Measurements from ENCODE around the gene HS3ST2. TPM values are rescaled to one million over a fixed set of nuclear protein-coding genes. Genes with fewer than 3 reads are reported as not detected.
"Not testable (repeated sequence)": the region's sequence is repeated elsewhere in the genome, so short reads cannot be mapped to it uniquely, and the experiment has no call there.

HS3ST2 gene
- total RNA-seq, 2 donors from 2014 or later: not detected

DNA sequence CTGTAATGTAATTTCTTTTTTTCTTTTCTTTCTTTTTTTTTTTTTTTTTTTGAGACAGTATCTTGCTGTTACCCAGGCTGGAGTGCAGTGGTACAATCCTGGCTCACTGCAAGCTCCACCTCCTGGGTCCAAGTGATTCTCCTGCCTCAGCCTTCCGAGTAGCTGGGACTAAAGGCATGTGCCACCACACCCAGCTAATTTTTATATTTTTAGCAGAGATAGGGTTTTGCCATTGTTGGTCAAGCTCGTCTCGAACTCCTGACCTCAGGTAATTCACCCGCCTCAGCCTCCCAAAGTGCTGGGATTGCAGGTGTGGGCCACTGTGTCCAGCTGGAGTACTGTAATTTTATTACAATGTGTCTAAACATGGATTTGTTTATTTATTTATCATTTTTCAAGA, 28.1 kb downstream of the HS3ST2 start:
- not testable (repeated sequence) for ATAC-seq; H3K27ac Mint-ChIP-seq; H3K4me1 Mint-ChIP-seq (ENCODE audit: low read depth in 2 of 2); H3K9me3 Mint-ChIP-seq; DNase-seq (ENCODE audit: low spot score); H3K4me3 Mint-ChIP-seq; H3K36me3 Mint-ChIP-seq
- H3K27me3 Mint-ChIP-seq: peaks cover 19 to 34% of the 10 kb centered on the region in 2 donors

DNA sequence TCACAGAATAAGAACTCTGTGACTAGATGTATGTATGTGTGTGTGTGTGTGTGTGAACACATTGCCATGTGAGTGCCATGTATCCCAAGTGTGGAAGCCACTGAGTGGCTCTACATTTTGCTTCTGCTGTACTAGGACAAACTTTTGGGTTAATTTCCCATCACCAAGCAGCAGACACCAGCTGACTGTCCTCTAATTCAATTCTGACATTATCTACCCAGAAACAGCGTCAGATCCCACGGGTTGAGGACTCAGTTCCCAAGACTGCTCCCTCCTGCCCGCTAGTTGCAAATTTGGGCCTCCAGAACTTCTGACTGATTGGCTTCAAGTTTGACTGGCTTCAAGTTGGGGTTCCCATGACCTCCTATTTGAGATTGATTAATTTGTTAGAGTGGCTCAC, 29.2 kb downstream of the HS3ST2 start:
- no peak overlapping the region for H3K27ac Mint-ChIP-seq
- H3K27me3 Mint-ChIP-seq: peaks cover 23 to 43% of the 10 kb centered on the region in 2 donors
- no peak for ATAC-seq
- H3K4me3 Mint-ChIP-seq: no peak overlapping the region
- no peaks in the 10 kb centered on the region for H3K4me1 Mint-ChIP-seq (ENCODE audit: low read depth in 2 of 2)
- no peaks in the 10 kb centered on the region for H3K9me3 Mint-ChIP-seq
- DNase-seq (ENCODE audit: low spot score): no peak
- H3K36me3 Mint-ChIP-seq: no peaks in the 10 kb centered on the region

DNA sequence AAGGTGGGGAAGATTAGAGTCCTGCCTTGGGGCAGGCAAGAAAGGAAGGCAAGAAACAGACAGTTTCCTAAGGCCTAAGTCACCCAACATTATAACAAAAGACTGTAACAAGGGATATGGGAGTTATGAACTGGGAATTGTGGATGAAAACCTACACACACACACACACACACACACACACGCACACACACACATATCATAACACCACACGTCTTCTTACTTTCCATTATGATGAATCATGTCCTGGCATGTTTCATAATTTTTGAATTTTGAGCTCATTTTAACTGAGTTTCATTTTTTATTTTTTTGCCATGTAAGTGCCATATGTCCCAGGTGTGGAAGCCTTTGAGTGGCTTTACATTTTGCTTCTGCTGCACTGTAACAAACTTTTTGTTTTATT, 29.9 kb downstream of the HS3ST2 start:
- Mint-ChIP-seq H3K27me3 (peaks cover 23 to 43% of the 10 kb centered on the region in 2 donors), H3K4me1 (ENCODE audit: low read depth in 2 of 2) (no peaks in the 10 kb centered on the region), H3K4me3 (no peak overlapping the region), H3K9me3 (no peaks in the 10 kb centered on the region), H3K27ac (no peak overlapping the region), H3K36me3 (no peaks in the 10 kb centered on the region)
- ATAC-seq (no peak), DNase-seq (ENCODE audit: low spot score) (no peak)

- ATAC-seq (no peak), DNase-seq (ENCODE audit: low spot score) (no peak)
- H3K9me3 Mint-ChIP-seq: no peaks in the 10 kb centered on the region
- no peaks in the 10 kb centered on the region for H3K36me3 Mint-ChIP-seq
- no peak overlapping the region for H3K27ac Mint-ChIP-seq
- H3K4me3 Mint-ChIP-seq: no peak overlapping the region
- peaks cover 25 to 43% of the 10 kb centered on the region in 2 donors for H3K27me3 Mint-ChIP-seq
- no peaks in the 10 kb centered on the region for H3K4me1 Mint-ChIP-seq (ENCODE audit: low read depth in 2 of 2)
Measured at GRCh38 chr16:22844416-22844815, 30.5 kb downstream of the HS3ST2 start.

- peaks cover 23 to 33% of the 10 kb centered on the region in 2 donors for H3K27me3 Mint-ChIP-seq
- no peak overlapping the region for H3K27ac Mint-ChIP-seq
- H3K9me3 Mint-ChIP-seq: no peaks in the 10 kb centered on the region
- no peak for ATAC-seq
- H3K36me3 Mint-ChIP-seq: no peaks in the 10 kb centered on the region
- no peak for DNase-seq (ENCODE audit: low spot score)
- no peak overlapping the region for H3K4me3 Mint-ChIP-seq
- no peaks in the 10 kb centered on the region for H3K4me1 Mint-ChIP-seq (ENCODE audit: low read depth in 2 of 2)
Measured at GRCh38 chr16:22847100-22847499, 33.1 kb downstream of the HS3ST2 start.

GRCh38 chr16:22847690-22848089, 33.7 kb downstream of the HS3ST2 start:
- Mint-ChIP-seq H3K27ac (no peak overlapping the region), H3K9me3 (no peaks in the 10 kb centered on the region), H3K4me1 (ENCODE audit: low read depth in 2 of 2) (no peaks in the 10 kb centered on the region)

DNA sequence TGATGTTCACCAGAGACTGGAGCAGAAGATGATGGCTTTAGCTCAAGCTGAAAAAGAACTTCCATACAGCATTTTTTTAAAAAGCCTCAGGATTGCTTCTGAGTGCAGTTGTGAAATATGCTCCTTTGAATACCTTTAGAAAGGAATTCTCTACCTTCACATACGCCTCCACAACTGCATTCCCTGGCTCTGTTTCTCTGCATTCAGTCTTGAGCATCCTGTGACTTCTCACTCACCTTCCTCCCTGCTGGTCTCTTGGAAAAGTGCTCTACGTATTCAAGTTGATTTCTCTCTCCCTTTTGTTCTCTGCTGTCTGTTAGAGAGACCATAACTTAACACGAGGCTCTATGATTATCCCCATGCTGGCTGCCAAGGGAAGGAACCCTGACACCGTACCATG, 34.5 kb downstream of the HS3ST2 start:
- Mint-ChIP-seq H3K36me3 (no peaks in the 10 kb centered on the region), H3K27ac (no peak overlapping the region), H3K4me3 (no peak overlapping the region), H3K4me1 (ENCODE audit: low read depth in 2 of 2) (no peaks in the 10 kb centered on the region), H3K27me3 (peaks cover 20 to 25% of the 10 kb centered on the region in 2 donors), H3K9me3 (no peaks in the 10 kb centered on the region)
- no peak for ATAC-seq
- no peak for DNase-seq (ENCODE audit: low spot score)

More at GRCh38 chr16:22847690-22848089, 33.7 kb downstream of the HS3ST2 start:
- no peak for ATAC-seq
- no peak for DNase-seq (ENCODE audit: low spot score)
- Mint-ChIP-seq H3K4me3 (no peak overlapping the region), H3K36me3 (no peaks in the 10 kb centered on the region), H3K27me3 (peaks cover 23 to 28% of the 10 kb centered on the region in 2 donors)

DNA sequence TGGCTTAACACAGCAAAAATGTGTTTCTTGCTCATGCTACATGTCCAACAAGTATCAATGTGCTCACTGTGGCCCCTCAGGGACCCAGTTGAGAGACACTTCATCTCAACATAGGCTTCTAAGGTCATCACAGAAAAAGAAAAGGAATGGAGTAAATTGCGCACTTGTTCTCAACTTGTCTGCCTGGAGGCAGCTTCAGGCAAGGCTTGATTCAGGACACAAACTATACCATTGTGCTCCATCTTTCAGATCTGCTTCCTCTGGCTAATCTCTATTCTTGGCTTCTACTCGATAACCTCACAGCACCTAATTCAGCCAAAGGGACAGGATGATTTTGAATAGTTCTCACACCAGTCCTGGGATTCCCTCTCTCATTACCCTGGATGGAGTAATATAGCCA, 35.6 kb downstream of the HS3ST2 start:
- Mint-ChIP-seq H3K36me3 (no peaks in the 10 kb centered on the region), H3K4me3 (no peak overlapping the region), H3K27ac (no peak overlapping the region), H3K9me3 (no peaks in the 10 kb centered on the region), H3K4me1 (ENCODE audit: low read depth in 2 of 2) (no peaks in the 10 kb centered on the region), H3K27me3 (peaks cover 15 to 22% of the 10 kb centered on the region in 2 donors)
- DNase-seq (ENCODE audit: low spot score) (no peak), ATAC-seq (no peak)

DNA sequence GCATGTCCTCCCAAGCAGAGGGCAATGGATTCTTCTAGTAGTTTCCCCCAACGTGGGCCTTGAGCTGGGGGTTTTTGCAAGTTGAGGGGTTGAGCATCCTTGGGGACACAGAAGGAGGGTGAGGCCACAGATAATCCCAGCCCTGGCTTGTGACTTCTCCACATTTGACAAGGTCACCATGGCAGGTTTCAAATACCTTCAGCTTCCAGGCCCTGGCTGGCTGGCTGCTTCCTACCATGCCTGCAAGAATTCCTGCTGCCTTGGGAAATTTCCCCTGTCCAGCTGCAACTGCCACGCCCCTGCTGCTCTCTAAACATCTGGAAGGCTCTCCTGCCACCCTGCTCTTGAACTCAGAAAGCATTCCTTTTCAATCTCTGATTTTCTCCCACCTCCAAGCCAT, 41.3 kb downstream of the HS3ST2 start:
- no peak overlapping the region for H3K4me3 Mint-ChIP-seq
- H3K9me3 Mint-ChIP-seq: no peaks in the 10 kb centered on the region
- DNase-seq (ENCODE audit: low spot score) (no peak), ATAC-seq (no peak)
- H3K36me3 Mint-ChIP-seq: no peaks in the 10 kb centered on the region
- H3K27me3 Mint-ChIP-seq: peaks cover 8 to 36% of the 10 kb centered on the region in 2 donors
- H3K27ac Mint-ChIP-seq: no peak overlapping the region
- H3K4me1 Mint-ChIP-seq (ENCODE audit: low read depth in 2 of 2): no peaks in the 10 kb centered on the region

DNA sequence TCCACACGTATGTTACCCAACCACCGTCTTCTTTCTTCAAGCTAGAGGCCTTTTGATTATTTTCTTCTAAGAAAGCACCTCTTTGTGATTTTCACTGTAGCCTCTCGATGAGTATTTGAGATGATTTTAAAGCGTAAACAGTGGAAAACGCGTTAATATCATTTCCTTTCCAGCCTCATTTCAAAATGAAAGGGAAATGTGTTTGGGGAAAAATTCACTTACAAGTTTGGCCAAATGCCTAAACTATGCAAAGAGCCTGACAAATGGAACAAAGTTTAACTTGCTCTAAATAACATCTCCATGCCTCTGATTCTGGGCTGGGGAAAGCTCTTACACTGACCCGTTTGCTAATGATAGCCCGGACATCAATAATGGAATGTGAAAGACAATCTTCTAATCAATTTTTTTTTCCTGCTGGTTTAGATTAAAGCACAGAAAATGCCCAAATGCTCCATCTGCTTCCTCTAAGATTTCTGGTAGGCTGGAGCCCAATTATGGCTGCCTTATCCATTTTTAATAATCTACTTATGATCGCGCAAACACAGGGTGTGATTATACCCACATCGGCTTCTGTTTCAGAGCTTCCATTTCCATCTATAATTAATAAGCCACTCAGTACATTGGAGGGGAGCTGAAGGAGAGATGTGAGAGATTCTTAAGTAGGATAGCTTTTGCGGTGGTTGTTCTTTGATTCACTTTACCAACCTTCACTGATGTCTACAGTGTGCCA, 43.5 kb downstream of the HS3ST2 start:
- no peak overlapping the region for H3K27ac Mint-ChIP-seq
- H3K4me1 Mint-ChIP-seq (ENCODE audit: low read depth in 2 of 2): no peaks in the 10 kb centered on the region
- H3K36me3 Mint-ChIP-seq: no peaks in the 10 kb centered on the region
- H3K4me3 Mint-ChIP-seq: no peak overlapping the region
- no peaks in the 10 kb centered on the region for H3K9me3 Mint-ChIP-seq
- DNase-seq (ENCODE audit: low spot score): no peak
- ATAC-seq: no peak
- peaks cover 5 to 41% of the 10 kb centered on the region in 2 donors for H3K27me3 Mint-ChIP-seq

DNA sequence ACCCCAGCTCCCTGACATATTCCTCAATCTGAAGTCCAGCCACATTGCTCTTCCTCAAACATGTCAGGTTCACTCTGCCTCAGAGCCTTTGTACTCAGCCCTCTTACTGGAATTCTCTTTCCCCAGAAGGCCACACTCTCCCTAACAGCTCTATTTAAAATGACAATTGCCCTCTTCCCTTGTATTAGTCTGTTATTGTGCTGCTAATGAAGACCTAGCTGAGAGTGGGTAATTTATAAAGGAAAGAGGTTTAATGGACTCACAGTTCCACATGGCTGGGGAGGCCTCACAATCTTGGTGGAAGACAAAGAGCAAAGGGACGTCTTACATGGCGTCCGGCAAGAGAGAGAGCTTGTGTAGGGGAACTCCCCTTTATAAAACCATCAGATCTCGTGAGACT, 46.0 kb downstream of the HS3ST2 start:
- ATAC-seq (no peak), DNase-seq (ENCODE audit: low spot score) (no peak)
- H3K27ac Mint-ChIP-seq: no peak overlapping the region
- H3K9me3 Mint-ChIP-seq: no peaks in the 10 kb centered on the region
- H3K27me3 Mint-ChIP-seq: peaks cover 13 to 52% of the 10 kb centered on the region in 2 donors
- H3K4me1 Mint-ChIP-seq (ENCODE audit: low read depth in 2 of 2): no peaks in the 10 kb centered on the region
- H3K4me3 Mint-ChIP-seq: no peak overlapping the region
- no peaks in the 10 kb centered on the region for H3K36me3 Mint-ChIP-seq

GRCh38 chr16:22861580-22861979, 47.6 kb downstream of the HS3ST2 start:
- H3K27ac Mint-ChIP-seq: no peak overlapping the region
- no peak for DNase-seq (ENCODE audit: low spot score)
- peaks cover 15 to 55% of the 10 kb centered on the region in 2 donors for H3K27me3 Mint-ChIP-seq
- H3K36me3 Mint-ChIP-seq: no peaks in the 10 kb centered on the region
- H3K9me3 Mint-ChIP-seq: no peaks in the 10 kb centered on the region
- no peak overlapping the region for H3K4me3 Mint-ChIP-seq
- ATAC-seq: peak in 1 of 2 donors; percentile 45
- H3K4me1 Mint-ChIP-seq (ENCODE audit: low read depth in 2 of 2): no peaks in the 10 kb centered on the region

- H3K9me3 Mint-ChIP-seq: no peaks in the 10 kb centered on the region
- ATAC-seq (no peak), DNase-seq (ENCODE audit: low spot score) (no peak)
- no peak overlapping the region for H3K4me3 Mint-ChIP-seq
- peaks cover 15 to 55% of the 10 kb centered on the region in 2 donors for H3K27me3 Mint-ChIP-seq
- no peaks in the 10 kb centered on the region for H3K4me1 Mint-ChIP-seq (ENCODE audit: low read depth in 2 of 2)
- no peak overlapping the region for H3K27ac Mint-ChIP-seq
- no peaks in the 10 kb centered on the region for H3K36me3 Mint-ChIP-seq
Measured at GRCh38 chr16:22862046-22862445, 48.1 kb downstream of the HS3ST2 start.

- no peak overlapping the region for H3K27ac Mint-ChIP-seq
- H3K27me3 Mint-ChIP-seq: peaks cover 15 to 40% of the 10 kb centered on the region in 2 donors
- ATAC-seq (no peak), DNase-seq (ENCODE audit: low spot score) (no peak)
- no peak overlapping the region for H3K4me3 Mint-ChIP-seq
- no peaks in the 10 kb centered on the region for H3K9me3 Mint-ChIP-seq
- H3K4me1 Mint-ChIP-seq (ENCODE audit: low read depth in 2 of 2): no peaks in the 10 kb centered on the region
- H3K36me3 Mint-ChIP-seq: no peaks in the 10 kb centered on the region
Measured at GRCh38 chr16:22864375-22864774, 50.4 kb downstream of the HS3ST2 start.

All from natural killer cell treated with Interleukin-12 subunit alpha and Interleukin-12 subunit beta and Interleukin-15 and Interleukin-18, amount 100 ng/mL, for 72 hours (primary cell).